ENCODE data around the gene RHOF.
A peak's percentile ranks its signal among the peaks of the same experiment; 100 is the strongest.

The RHOF gene

GRCh38 chr12:121793440-121793837 is at the start of gene RHOF:
RHOF (minus strand) TSS chr12:121793688; CDS start chr12:121793633, 55 bp downstream.
- peak; percentile 45 for DNase-seq (ENCODE audit: low read depth)

GRCh38 chr12:121839993-121840761 is 46.7 kb upstream of the RHOF start:
- DNase-seq (ENCODE audit: low read depth), result no peak

- peak; percentile 98 for DNase-seq (ENCODE audit: low read depth)
Measured at GRCh38 chr12:121839106-121839992, 45.9 kb upstream of the RHOF start.

- no peak for DNase-seq (ENCODE audit: low read depth)
Measured at GRCh38 chr12:121838126-121838525, 44.6 kb upstream of the RHOF start.

GRCh38 chr12:121837680-121838079 is 44.2 kb upstream of the RHOF start:
- no peak for DNase-seq (ENCODE audit: low read depth)

GRCh38 chr12:121831571-121832245 is 38.2 kb upstream of the RHOF start:
- no peak for DNase-seq (ENCODE audit: low read depth)

- DNase-seq (ENCODE audit: low read depth), result no peak
Measured at GRCh38 chr12:121830588-121831265, 37.2 kb upstream of the RHOF start.

- DNase-seq (ENCODE audit: low read depth), result no peak
Measured at GRCh38 chr12:121830134-121830533, 36.6 kb upstream of the RHOF start.

- no peak for DNase-seq (ENCODE audit: low read depth)
Measured at GRCh38 chr12:121829250-121829918, 35.9 kb upstream of the RHOF start.

GRCh38 chr12:121828826-121829225 is 35.3 kb upstream of the RHOF start:
- no peak for DNase-seq (ENCODE audit: low read depth)

GRCh38 chr12:121828306-121828705 is 34.8 kb upstream of the RHOF start:
- DNase-seq (ENCODE audit: low read depth), result no peak

GRCh38 chr12:121827351-121828099 is 34.0 kb upstream of the RHOF start:
- no peak for DNase-seq (ENCODE audit: low read depth)

- DNase-seq (ENCODE audit: low read depth), result no peak
Measured at GRCh38 chr12:121826318-121827150, 33.0 kb upstream of the RHOF start.

GRCh38 chr12:121825041-121825523 is 31.6 kb upstream of the RHOF start:
- no peak for DNase-seq (ENCODE audit: low read depth)

GRCh38 chr12:121823727-121824115 is 30.2 kb upstream of the RHOF start:
- no peak for DNase-seq (ENCODE audit: low read depth)

GRCh38 chr12:121823101-121823726 is 29.7 kb upstream of the RHOF start:
- no peak for DNase-seq (ENCODE audit: low read depth)

- no peak for DNase-seq (ENCODE audit: low read depth)
Measured at GRCh38 chr12:121822393-121823100, 29.1 kb upstream of the RHOF start.

GRCh38 chr12:121820056-121820455 is 26.6 kb upstream of the RHOF start:
- no peak for DNase-seq (ENCODE audit: low read depth)
